ENCODE data around the gene BLVRB. TPM values are rescaled to one million over a fixed set of nuclear protein-coding genes. Genes with fewer than 3 reads are reported as not detected.
A peak's percentile ranks its signal among the peaks of the same experiment; 100 is the strongest.

BLVRB gene
- total RNA-seq: 100 to 1,000 TPM in 1 of 8 experiments, 10 to 100 TPM in 6, 1 to 10 TPM in 1; 7.7 to 144 (median 48.3) TPM

DNA sequence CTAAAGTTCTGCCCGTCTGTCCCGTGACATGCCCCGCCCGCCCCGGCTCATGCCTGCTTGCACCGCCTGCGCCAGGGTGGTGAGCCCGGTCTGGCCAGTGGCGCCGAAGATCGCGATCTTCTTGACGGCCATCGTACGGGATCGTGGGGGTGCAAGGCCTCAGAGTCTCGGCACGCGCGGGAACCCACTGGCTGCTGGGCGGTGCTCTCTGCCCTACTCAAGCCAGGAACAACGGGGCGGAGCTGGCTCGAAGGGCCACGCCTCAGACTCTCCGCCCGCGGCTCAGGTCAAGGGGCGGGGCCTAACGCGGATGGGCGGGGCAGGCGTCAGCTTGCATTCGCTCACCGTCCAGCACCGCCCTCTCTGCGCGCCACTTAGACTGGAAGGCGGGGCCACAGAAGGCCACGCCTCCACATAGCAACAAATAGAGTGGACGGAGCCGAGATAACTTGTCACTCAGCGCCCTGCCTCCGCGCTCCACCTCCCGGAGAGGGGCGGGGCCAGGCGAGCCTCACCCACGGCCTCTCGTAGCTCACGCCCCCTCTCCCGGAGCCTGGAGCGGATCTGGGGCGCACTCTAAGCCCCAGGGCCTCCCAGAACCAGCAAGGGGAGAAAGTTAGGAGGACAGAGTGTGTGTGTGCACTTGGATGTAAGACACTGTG lies at the start of gene BLVRB:
BLVRB (minus strand) TSS at position 189 of the 662 bp plus-strand sequence; CDS start at position 132, 57 bp downstream.
- in situ Hi-C loops (cut with MboI; ENCODE audit: low pct_unique_long_range_greater_than_20kb in 2 of 9, low sequenced_read_pairs in 9 of 9, unreplicated experiment in 9 of 9): no loop called here
- WGBS, 10 experiments: 0% methylated on average over 2 to 3 of the region's 54 CpGs; no CpG with 5 or more reads in 7 of the 10 experiments
- Histone ChIP-seq H3K4me3 (peak within 1 kb of the TSS; percentile 46 to 58 (median 53)), H3K4me1 (replicated peaks in 1 of 2) (peaks cover 0 to 16% of the 10 kb centered on the region in 2 donors), H3K27ac (peak within 1 kb of the TSS in 1 of 2 donors; percentile 27)
- peak; percentile 79 to 95 (median 83) for ATAC-seq (replicated peaks in 6 of 8)

DNA sequence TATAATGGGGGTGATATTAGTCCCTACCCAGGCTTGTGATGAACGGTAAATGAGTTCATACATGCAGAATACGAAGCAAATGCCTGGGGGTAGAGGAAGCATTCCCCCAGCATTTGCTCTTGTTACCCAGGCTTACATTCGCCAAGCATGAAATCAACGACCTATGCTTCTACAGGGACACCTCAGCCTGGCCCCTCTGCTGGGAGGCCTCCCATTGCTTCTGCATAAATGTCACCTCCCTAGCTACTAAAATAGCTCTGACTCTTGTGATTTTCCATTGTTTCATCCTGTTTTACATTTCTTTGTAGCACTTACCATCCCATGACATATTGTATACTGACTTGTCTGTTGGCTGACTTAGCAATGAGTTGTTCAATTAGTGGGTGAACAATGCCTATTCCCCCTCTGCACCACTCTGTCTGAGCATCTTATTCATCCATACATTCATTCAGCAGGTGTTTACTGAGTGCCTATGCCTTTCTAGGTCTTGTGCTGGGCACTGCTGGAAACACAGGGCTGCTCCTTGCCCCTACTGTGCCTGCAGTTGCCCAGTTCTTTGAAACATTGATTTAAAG lies 48.3 kb upstream of the BLVRB start:
- H3K27ac ChIP-seq: no peak overlapping the region
- 33 to 83% (median 53%) methylated on average over 1 to 3 of the region's 4 CpGs; no CpG with 5 or more reads in 4 of the 10 experiments for WGBS, 10 experiments
- H3K4me3 ChIP-seq: no peak overlapping the region
- peaks cover 6 to 14% of the 10 kb centered on the region in 2 donors for H3K4me1 ChIP-seq (replicated peaks in 1 of 2)
- in situ Hi-C loops (cut with MboI; ENCODE audit: low pct_unique_long_range_greater_than_20kb in 2 of 9, low sequenced_read_pairs in 9 of 9, unreplicated experiment in 9 of 9): no loop called here
- ATAC-seq (replicated peaks in 6 of 8): peak in 5 of 8 experiments; percentile 32 to 47 (median 45)

DNA sequence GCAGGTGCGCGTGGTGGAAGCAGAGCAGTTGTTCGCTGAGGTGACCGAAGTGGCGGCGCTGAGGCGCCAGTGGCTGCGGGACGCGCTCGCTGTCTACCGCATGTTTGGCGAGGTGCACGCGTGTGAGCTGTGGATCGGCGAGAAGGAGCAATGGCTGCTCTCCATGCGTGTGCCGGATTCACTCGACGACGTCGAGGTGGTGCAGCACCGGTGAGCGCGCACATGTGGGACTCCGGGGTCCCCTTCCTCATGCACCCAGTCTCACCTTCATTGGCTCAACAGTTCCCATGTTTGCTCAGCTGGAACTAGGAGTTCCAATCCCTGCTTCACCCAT lies 47.8 kb upstream of the BLVRB start:
- no peak for ATAC-seq (replicated peaks in 6 of 8)
- Histone ChIP-seq H3K27ac (no peak overlapping the region), H3K4me3 (peak overlapping the region in 1 of 5 donors; percentile 20), H3K4me1 (replicated peaks in 1 of 2) (peaks cover 6 to 14% of the 10 kb centered on the region in 2 donors)
- in situ Hi-C loops (cut with MboI; ENCODE audit: low pct_unique_long_range_greater_than_20kb in 2 of 9, low sequenced_read_pairs in 9 of 9, unreplicated experiment in 9 of 9): no loop called here
- 37 to 85% (median 80%) methylated on average over 1 to 26 of the region's 27 CpGs; no CpG with 5 or more reads in 7 of the 10 experiments for WGBS, 10 experiments

DNA sequence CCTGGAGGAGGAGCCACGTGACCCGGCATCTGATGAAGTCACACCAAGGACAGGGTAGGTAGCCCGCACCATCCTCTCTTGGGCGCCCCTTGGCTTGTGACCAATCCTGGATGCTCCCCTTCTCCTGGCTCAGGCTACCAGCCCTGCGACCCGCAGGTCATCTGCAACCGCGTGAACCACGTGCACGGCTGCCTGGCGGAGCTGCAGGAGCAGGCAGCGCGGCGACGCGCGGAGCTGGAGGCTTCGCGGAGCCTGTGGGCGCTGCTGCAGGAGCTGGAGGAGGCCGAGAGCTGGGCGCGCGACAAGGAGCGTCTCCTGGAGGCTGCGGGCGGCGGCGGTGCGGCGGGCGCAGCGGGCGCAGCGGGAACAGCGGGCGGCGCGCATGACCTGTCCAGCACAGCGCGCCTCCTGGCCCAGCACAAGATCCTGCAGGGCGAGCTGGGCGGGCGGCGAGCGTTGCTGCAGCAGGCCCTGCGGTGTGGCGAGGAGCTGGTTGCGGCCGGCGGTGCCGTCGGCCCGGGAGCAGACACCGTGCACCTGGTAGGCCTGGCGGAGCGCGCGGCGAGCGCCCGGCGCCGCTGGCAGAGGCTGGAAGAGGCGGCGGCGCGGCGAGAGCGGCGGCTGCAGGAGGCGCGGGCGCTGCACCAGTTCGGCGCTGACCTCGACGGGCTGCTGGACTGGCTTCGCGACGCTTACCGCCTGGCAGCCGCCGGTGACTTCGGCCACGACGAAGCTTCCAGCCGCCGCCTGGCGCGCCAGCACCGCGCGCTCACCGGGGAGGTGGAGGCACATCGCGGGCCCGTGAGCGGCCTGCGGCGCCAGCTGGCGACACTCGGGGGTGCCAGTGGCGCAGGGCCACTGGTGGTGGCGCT lies 47.2 kb upstream of the BLVRB start:
- H3K4me3 ChIP-seq: peak overlapping the region in 4 of 5 donors; percentile 7 to 20 (median 12)
- peak; percentile 75 to 89 (median 82) for ATAC-seq (replicated peaks in 6 of 8)
- no peak overlapping the region for H3K27ac ChIP-seq
- peaks cover 6 to 14% of the 10 kb centered on the region in 2 donors for H3K4me1 ChIP-seq (replicated peaks in 1 of 2)
- 2 to 5% (median 3%) methylated on average over 10 to 42 of the region's 105 CpGs; no CpG with 5 or more reads in 5 of the 10 experiments for WGBS, 10 experiments
- in situ Hi-C loops (cut with MboI; ENCODE audit: low pct_unique_long_range_greater_than_20kb in 2 of 9, low sequenced_read_pairs in 9 of 9, unreplicated experiment in 9 of 9): no loop called here

DNA sequence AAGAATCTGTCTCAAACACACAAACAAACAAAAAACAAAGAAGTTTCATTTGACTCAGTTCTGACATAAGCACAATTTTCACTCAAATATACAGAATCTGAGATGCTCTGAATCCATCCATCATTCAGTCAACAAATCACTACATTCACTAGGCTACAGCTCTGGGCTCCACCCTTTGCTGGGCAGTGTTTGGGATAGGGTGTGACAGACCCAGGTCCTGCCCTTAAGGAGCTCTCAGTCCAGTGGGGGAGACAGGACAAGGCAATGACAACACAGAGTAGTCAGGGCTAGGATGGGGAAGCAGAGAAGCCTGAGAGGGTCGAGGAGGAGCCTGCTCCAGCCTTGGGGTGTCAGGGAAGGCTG lies 46.5 kb upstream of the BLVRB start:
- WGBS, 10 experiments: 0% methylated on average over 1 of the region's 1 CpG; no CpG with 5 or more reads in 8 of the 10 experiments
- in situ Hi-C loops (cut with MboI; ENCODE audit: low pct_unique_long_range_greater_than_20kb in 2 of 9, low sequenced_read_pairs in 9 of 9, unreplicated experiment in 9 of 9): no loop called here
- Histone ChIP-seq H3K4me1 (replicated peaks in 1 of 2) (peaks cover 6 to 14% of the 10 kb centered on the region in 2 donors), H3K4me3 (no peak overlapping the region), H3K27ac (no peak overlapping the region)
- ATAC-seq (replicated peaks in 6 of 8): peak in 2 of 8 experiments; percentile 7 to 12

DNA sequence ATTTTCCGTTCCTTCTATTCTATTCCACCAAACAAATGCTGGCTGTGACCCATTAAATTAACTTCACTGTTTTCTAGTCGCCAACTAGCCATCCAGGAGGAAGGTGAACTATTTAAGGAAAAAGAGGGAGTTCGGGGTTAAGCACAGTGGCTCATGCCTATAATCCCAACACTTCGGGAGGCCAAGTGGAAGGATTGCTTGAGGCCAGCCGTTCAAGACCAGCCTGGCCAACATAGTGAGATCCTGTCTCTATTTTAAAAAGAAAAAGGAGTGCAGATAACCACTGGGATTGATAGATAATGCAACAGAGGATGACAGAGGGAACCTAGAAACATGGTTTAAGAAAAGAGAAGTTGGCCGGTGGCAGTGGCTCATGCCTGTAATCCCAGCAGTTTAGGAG lies 45.9 kb upstream of the BLVRB start:
- no peak overlapping the region for H3K4me3 ChIP-seq
- 53 to 100% (median 80%) methylated on average over 1 to 6 of the region's 6 CpGs; no CpG with 5 or more reads in 1 of the 10 experiments for WGBS, 10 experiments
- no peak overlapping the region for H3K27ac ChIP-seq
- no peak for ATAC-seq (replicated peaks in 6 of 8)
- H3K4me1 ChIP-seq (replicated peaks in 1 of 2): peaks cover 6 to 14% of the 10 kb centered on the region in 2 donors
- in situ Hi-C loops (cut with MboI; ENCODE audit: low pct_unique_long_range_greater_than_20kb in 2 of 9, low sequenced_read_pairs in 9 of 9, unreplicated experiment in 9 of 9): no loop called here

DNA sequence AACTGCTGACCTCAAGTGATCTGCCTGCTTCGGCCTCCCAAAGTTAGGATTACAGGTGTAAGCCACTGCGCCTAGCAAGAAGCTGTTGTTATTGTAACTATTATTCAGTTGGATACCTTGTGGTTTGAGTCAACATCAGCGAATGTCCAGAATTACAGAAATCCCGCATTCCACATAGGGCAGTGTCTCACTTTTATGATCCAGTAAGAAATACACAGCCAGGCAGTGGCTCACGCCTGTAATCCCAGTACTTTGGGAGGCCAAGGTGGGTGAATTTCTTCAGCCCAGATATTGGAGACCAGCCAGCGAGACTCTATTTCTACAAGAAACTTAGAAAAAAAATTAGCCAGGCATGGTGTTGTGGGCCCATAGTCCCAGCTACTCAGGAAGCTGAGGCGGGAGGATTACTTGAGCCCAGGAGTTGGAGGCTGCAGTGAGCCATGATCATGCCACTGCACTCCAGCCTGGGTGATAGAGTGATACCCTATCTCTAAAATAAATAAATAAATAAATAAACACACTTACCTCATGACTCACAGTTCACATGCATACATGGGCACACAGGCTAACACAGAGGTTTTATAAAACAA lies 45.1 kb upstream of the BLVRB start:
- in situ Hi-C loops (cut with MboI; ENCODE audit: low pct_unique_long_range_greater_than_20kb in 2 of 9, low sequenced_read_pairs in 9 of 9, unreplicated experiment in 9 of 9): no loop called here
- 36 to 100% (median 73%) methylated on average over 1 to 7 of the region's 7 CpGs; no CpG with 5 or more reads in 1 of the 10 experiments for WGBS, 10 experiments
- Histone ChIP-seq H3K4me1 (replicated peaks in 1 of 2) (peaks cover 6 to 14% of the 10 kb centered on the region in 2 donors), H3K27ac (no peak overlapping the region), H3K4me3 (no peak overlapping the region)
- ATAC-seq (replicated peaks in 6 of 8): no peak

DNA sequence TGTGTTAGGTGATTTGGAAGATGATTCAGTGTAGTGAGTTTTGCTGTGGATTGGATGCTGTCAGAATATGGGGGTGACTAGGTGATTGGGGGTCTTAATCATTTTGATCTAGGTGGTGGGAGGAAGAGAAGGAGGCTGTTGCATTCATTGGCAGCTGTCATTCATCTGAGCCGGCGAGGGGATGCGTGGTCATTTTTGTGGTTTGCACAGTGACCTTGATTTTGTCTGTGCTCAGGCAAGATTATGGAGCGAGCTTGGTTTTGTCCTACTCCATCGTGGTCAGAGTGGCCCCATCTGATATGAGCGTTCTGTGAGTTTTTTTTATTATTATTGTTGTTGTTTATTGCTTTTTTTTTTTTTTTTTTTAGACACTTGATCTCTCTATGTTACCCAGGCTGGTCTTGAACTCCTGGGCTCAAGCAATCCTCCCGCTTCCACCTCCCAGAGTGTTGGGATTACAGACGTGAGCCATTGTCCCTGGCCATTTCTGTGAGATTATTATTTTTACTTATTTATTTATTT lies 43.3 kb upstream of the BLVRB start:
- WGBS, 10 experiments: 59 to 94% (median 74%) methylated on average over 2 to 7 of the region's 8 CpGs; no CpG with 5 or more reads in 2 of the 10 experiments
- no peak overlapping the region for H3K27ac ChIP-seq
- H3K4me1 ChIP-seq (replicated peaks in 1 of 2): peaks cover 9 to 15% of the 10 kb centered on the region in 2 donors
- ATAC-seq (replicated peaks in 6 of 8): no peak
- H3K4me3 ChIP-seq: no peak overlapping the region
- in situ Hi-C loops (cut with MboI; ENCODE audit: low pct_unique_long_range_greater_than_20kb in 2 of 9, low sequenced_read_pairs in 9 of 9, unreplicated experiment in 9 of 9): no loop called here

DNA sequence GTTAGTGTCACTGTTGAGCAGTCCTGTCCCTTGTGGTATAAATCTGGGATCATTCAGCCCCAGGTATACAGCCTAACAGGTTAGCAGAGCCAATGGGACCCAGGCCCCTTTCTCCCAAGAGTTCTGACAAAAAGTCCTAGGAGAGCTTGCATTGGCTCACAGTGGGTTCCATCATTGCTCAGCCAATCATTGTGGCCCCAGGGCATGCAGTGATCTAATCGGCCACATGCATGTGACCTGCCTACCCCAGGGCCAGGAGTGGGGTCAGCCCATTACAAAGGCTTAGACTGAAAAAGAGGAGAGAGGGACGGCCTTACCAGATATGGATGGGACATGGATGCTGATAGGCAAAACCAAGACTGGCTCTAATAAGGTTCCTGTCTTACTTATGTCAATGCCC lies 42.3 kb upstream of the BLVRB start:
- ATAC-seq (replicated peaks in 6 of 8): no peak
- in situ Hi-C loops (cut with MboI; ENCODE audit: low pct_unique_long_range_greater_than_20kb in 2 of 9, low sequenced_read_pairs in 9 of 9, unreplicated experiment in 9 of 9): no loop called here
- H3K4me1 ChIP-seq (replicated peaks in 1 of 2): peaks cover 11 to 16% of the 10 kb centered on the region in 2 donors
- H3K4me3 ChIP-seq: no peak overlapping the region
- 20 to 44% (median 32%) methylated on average over 1 to 2 of the region's 2 CpGs; no CpG with 5 or more reads in 7 of the 10 experiments for WGBS, 10 experiments
- H3K27ac ChIP-seq: no peak overlapping the region

DNA sequence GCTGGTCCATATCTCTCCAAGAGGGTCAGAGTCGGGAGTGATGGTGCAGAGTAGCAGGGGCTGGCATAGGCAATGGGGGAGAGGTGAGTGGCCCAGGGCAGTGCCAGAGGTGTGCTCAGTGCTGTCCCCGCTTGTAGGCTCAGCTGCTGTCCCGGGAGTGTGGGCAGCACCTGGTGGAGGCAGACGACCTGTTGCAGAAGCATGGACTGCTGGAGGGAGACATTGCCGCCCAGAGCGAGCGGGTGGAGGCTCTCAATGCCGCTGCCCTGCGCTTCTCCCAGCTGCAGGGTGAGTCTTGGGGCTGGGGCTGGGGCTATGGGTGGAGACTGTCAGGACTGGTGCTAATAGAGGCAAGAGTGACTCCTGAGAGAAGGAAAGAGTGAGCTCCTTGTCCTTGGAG lies 40.6 kb upstream of the BLVRB start:
- ATAC-seq (replicated peaks in 6 of 8): no peak
- Histone ChIP-seq H3K4me3 (no peak overlapping the region), H3K4me1 (replicated peaks in 1 of 2) (peaks cover 18 to 20% of the 10 kb centered on the region in 2 donors), H3K27ac (no peak overlapping the region)
- WGBS, 10 experiments: 65 to 76% (median 70%) methylated on average over 2 to 3 of the region's 9 CpGs; no CpG with 5 or more reads in 7 of the 10 experiments
- in situ Hi-C loops (cut with MboI; ENCODE audit: low pct_unique_long_range_greater_than_20kb in 2 of 9, low sequenced_read_pairs in 9 of 9, unreplicated experiment in 9 of 9): no loop called here

DNA sequence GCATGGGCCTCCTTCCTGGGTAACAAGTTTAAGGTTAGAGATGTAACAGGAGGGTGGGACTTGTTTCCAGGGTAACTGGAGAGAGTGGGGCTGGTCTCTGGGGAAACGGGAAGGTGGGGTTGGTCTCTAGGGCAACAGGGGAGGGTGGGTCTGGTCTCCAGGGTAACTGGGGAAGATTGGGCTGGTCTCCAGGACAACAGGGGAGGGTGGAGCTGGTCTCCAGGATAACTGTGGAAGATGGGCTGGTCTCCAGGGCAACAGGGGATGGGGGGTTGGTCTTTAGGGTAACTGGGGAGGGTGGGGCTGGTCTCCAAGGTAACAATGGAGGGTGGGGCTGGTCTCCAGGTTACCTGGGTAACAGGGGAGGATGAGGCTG lies 37.8 kb upstream of the BLVRB start:
- Histone ChIP-seq H3K4me3 (no peak overlapping the region), H3K27ac (no peak overlapping the region), H3K4me1 (replicated peaks in 1 of 2) (peaks cover 18 to 20% of the 10 kb centered on the region in 2 donors)
- WGBS, 10 experiments: no CpG with 5 or more reads among the region's 1 CpG
- peak; percentile 22 to 95 (median 85) for ATAC-seq (replicated peaks in 6 of 8)
- in situ Hi-C loops (cut with MboI; ENCODE audit: low pct_unique_long_range_greater_than_20kb in 2 of 9, low sequenced_read_pairs in 9 of 9, unreplicated experiment in 9 of 9): no loop called here

DNA sequence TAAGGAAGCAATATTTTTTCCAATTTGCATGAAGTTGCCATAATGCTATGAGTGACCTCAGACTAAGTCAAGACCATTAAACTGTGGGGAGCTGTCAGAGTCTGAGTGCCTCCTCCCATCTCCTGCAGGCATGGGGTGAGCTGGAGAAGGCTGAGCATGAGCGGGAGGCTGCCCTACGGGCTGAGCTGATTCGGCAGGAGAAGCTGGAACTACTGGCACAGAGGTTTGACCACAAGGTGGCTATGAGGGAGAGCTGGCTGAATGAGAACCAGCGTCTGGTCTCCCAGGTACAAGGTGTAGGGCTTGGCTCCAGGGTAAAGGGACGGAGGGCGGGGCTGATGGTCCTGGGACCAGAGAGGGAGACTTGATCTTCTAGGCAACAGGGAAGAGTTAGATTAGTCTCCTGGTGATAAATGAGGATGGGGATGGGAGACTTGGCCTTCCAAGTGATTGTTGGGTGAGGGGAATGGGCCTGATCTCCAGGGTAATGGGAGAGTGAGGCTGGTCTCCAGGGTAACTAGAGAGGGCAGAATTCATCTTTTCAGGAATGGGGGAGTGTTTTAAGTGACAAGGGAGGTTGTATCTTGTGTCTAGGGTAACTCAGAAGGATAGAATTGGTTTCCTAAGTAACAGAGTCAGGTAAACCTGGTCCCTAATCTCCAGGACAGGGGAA lies 37.2 kb upstream of the BLVRB start:
- Histone ChIP-seq H3K27ac (peak overlapping the region in 1 of 2 donors; percentile 35), H3K4me3 (no peak overlapping the region), H3K4me1 (replicated peaks in 1 of 2) (peaks cover 18 to 20% of the 10 kb centered on the region in 2 donors)
- WGBS, 10 experiments: 10 to 70% (median 38%) methylated on average over 2 to 5 of the region's 6 CpGs; no CpG with 5 or more reads in 5 of the 10 experiments
- ATAC-seq (replicated peaks in 6 of 8): peak; percentile 39 to 98 (median 64)
- in situ Hi-C loops (cut with MboI; ENCODE audit: low pct_unique_long_range_greater_than_20kb in 2 of 9, low sequenced_read_pairs in 9 of 9, unreplicated experiment in 9 of 9): no loop called here

Measured in motor neuron (in vitro differentiated cells).